Thyroid gland (tissue), 4 donors: Measurements from ENCODE around the gene EMP1. TPM values are rescaled to one million over a fixed set of nuclear protein-coding genes. Genes with fewer than 3 reads are reported as not detected.

Experiments
- DNase-seq, 2 donors: peaks; one replicate each; pipeline ENCODE4 v3.0.0-alpha.2; 2019
- H3K27ac ChIP-seq, 3 donors: fragments of 200-600 bp; sonication (generic); 1 replicate in 2 of 3; 2 replicates in 1 of 3; pipeline ENCODE4 v1.5.1; 2016 to 2019; ENCODE audit warnings: mild to moderate bottlenecking in 1 of 3, moderate library complexity in 1 of 3
- H3K27me3 ChIP-seq: fragments of 200-600 bp; sonication (generic); one replicate; pipeline ENCODE4 v1.5.1; 2019
- H3K36me3 ChIP-seq, 2 donors: fragments of 200-600 bp; sonication (generic); one replicate each; pipeline ENCODE4 v1.5.1; 2016 to 2019
- H3K4me1 ChIP-seq, 2 donors: fragments of 200-600 bp; sonication (generic); one replicate each; pipeline ENCODE4 v1.5.1; 2017 to 2019
- H3K4me3 ChIP-seq, 3 donors: fragments of 200-600 bp; sonication (generic); replicated peaks in 1 of 3; 1 replicate in 2 of 3; 2 replicates in 1 of 3; pipeline ENCODE4 v1.5.1; 2016; ENCODE audit warnings: mild to moderate bottlenecking in 1 of 3
- H3K9me3 ChIP-seq: fragments of 200-600 bp; sonication (generic); one replicate; pipeline ENCODE4 v1.5.1; 2017
- POLR2A ChIP-seq, 2 donors: fragments of 450-650 bp; IDR thresholded peaks; one replicate each; pipeline ENCODE4 v1.6.1; 2017; ENCODE audit warnings: antibody characterized with exemption in 2 of 2, mild to moderate bottlenecking in 2 of 2, moderate library complexity in 1 of 2
- whole genome bisulfite sequencing, 2 donors: methylation state at CpG; one replicate each; pipeline ENCODE4 v1.1.5; 2017; 5-methylcytosine and 5-hydroxymethylcytosine counted together
- intact Hi-C: fragments of 100-400 bp; cut with DNase I; formaldehyde crosslinking; loops from one replicate; pipeline ENCODE4 v1.15.1; 2023
- total RNA-seq, 4 donors: library from RNA; depleted of rRNA; stranded (reverse); fragments of >200 nt; gene quantifications; one replicate each; pipeline ENCODE4 v1.2.3, GENCODE V29; 2016
- TF ChIP-seq, protein P1 (sequence below), 6 experiments: fragments of 200-600 bp in 3 of 6; fragments of 450-650 bp in 3 of 6; sonication (generic) in 3 of 6; IDR thresholded peaks; one replicate each; pipeline ENCODE4 v1.5.1; 2016 to 2019; ENCODE audit warnings: antibody characterized with exemption in 6 of 6, mild to moderate bottlenecking in 2 of 6, inconsistent platforms in 1 of 6, moderate library complexity in 1 of 6

EMP1 gene
- total RNA-seq, 4 donors from 2014 or later: 459 to 634 (median 503) TPM

DNA sequence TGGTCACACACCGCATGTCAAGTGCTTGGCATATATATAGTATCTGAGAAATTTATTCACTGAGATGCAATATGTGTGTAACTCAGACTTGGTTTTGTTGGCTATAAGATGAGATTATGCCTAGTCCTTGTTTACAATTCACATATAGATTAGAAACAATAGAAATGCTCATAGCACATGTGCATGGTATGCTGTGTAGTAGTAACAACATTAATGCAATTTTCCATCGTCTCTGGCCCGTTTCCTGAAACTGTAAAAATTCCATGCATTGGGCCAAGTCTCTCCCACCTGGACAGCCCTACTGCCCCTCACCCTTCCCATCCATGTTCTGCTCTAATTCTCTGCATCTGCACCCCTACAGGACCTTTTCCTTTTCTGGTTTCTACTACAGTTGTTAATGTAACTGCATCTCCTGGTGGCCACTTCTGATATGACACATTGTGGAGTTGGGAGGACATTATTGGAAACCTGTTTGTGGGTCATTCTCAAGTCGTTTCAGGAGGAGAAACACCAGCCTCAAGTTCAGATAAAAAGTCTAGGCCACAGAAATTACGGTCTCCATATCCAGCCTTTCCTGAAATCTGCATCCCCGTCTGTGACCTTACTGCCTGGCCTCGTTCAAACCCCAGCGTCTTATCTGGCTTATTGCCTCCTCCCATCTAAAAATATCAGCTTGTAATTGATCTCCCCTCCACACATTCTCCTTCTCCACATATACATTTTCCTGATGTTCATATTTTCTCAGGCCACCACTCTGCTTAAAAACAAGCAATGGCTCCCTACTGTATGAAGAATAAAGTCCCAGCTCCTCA, 37.5 kb downstream of the EMP1 start:
- intact Hi-C loops: loop anchor here (10.0 kb wide), 1 partner anchor 319 kb away; no protein-coding TSS in a partner anchor
- H3K27me3 ChIP-seq: no peaks in the 10 kb centered on the region
- DNase-seq: peak; percentile 59 to 63
- H3K27ac ChIP-seq: no peak overlapping the region
- H3K9me3 ChIP-seq: no peaks in the 10 kb centered on the region
- H3K4me3 ChIP-seq: no peak overlapping the region
- H3K36me3 ChIP-seq: no peaks in the 10 kb centered on the region
- TF ChIP-seq POLR2A (IDR thresholded peaks at IDR 0.05): no peak
- TF ChIP-seq, protein P1, sequence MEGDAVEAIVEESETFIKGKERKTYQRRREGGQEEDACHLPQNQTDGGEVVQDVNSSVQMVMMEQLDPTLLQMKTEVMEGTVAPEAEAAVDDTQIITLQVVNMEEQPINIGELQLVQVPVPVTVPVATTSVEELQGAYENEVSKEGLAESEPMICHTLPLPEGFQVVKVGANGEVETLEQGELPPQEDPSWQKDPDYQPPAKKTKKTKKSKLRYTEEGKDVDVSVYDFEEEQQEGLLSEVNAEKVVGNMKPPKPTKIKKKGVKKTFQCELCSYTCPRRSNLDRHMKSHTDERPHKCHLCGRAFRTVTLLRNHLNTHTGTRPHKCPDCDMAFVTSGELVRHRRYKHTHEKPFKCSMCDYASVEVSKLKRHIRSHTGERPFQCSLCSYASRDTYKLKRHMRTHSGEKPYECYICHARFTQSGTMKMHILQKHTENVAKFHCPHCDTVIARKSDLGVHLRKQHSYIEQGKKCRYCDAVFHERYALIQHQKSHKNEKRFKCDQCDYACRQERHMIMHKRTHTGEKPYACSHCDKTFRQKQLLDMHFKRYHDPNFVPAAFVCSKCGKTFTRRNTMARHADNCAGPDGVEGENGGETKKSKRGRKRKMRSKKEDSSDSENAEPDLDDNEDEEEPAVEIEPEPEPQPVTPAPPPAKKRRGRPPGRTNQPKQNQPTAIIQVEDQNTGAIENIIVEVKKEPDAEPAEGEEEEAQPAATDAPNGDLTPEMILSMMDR (IDR thresholded peaks at IDR 0.05): peak; percentile 75 to 96 (median 92)
- H3K4me1 ChIP-seq: no peaks in the 10 kb centered on the region
- 65 to 69% methylated on average over 8 of the region's 8 CpGs for WGBS, 2 donors

DNA sequence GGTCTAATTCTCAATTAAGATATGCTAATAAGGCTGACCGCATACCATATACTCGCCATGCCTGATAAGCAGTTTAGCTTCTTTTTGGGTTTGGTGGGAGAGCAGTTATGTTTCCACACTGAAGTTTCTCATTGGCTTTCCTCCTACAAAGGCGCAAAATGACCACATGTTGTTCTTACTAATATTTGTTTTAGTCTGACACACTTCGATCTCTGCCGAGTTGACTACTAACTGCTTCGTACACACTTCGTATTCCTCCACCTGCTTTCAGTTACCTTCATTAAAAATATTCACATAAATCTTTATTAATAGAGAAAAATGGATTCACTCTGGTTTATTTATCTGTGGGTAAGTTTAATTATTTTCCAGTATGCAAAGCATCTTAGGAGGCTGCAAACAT, 41.7 kb downstream of the EMP1 start:
- H3K36me3 ChIP-seq: no peaks in the 10 kb centered on the region
- H3K4me1 ChIP-seq: no peaks in the 10 kb centered on the region
- H3K4me3 ChIP-seq: no peak overlapping the region
- H3K27me3 ChIP-seq: no peaks in the 10 kb centered on the region
- WGBS, 2 donors: 80 to 87% methylated on average over 7 of the region's 7 CpGs
- intact Hi-C loops: loop anchor here (10.0 kb wide), 1 partner anchor 323 kb away; no protein-coding TSS in a partner anchor
- TF ChIP-seq, protein P1 (IDR thresholded peaks at IDR 0.05): no peak
- TF ChIP-seq POLR2A (IDR thresholded peaks at IDR 0.05): no peak
- no peak for DNase-seq
- H3K27ac ChIP-seq: no peak overlapping the region
- no peaks in the 10 kb centered on the region for H3K9me3 ChIP-seq

DNA sequence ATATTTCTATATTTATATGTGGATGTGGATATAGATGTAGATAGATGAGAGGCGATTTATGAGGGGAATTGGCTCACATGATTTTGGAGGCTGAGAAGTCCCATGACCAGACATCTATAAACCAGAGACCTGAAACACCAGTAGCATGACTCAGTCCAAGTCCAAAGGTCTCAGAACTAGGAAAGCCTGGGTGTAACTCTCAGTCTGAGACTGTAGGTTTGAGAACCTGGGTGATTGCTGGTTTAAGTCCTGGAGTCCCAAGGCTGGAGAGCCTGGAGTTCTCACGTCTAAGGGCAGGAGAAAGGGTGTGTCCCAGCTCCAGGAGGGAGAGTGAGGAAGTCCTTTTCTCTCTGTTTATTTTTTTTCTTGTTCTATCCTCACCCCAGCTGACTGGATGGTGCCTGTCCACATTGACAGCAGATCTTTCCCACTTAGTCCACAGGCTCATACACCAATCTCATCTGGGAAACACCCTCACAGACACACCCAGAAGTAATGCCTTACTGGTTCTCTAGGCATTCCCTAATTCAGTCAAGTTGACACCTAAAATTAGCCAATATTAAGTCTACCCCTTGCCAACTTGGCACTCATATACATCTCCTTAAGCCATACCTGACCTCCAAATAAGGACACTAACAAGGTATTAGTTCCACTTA, 45.4 kb downstream of the EMP1 start:
- TF ChIP-seq, protein P1 (IDR thresholded peaks at IDR 0.05): no peak
- no peak for TF ChIP-seq POLR2A (IDR thresholded peaks at IDR 0.05)
- intact Hi-C loops: no loop called here
- Histone ChIP-seq H3K27me3 (no peaks in the 10 kb centered on the region), H3K36me3 (no peaks in the 10 kb centered on the region), H3K4me1 (no peaks in the 10 kb centered on the region), H3K9me3 (no peaks in the 10 kb centered on the region), H3K4me3 (no peak overlapping the region), H3K27ac (no peak overlapping the region)
- WGBS, 2 donors: 93 to 95% methylated on average over 2 of the region's 2 CpGs
- no peak for DNase-seq

- TF ChIP-seq, protein P1 (IDR thresholded peaks at IDR 0.05): no peak
- no peak for TF ChIP-seq POLR2A (IDR thresholded peaks at IDR 0.05)
- Histone ChIP-seq H3K9me3 (no peaks in the 10 kb centered on the region), H3K4me1 (no peaks in the 10 kb centered on the region), H3K36me3 (no peaks in the 10 kb centered on the region), H3K27me3 (no peaks in the 10 kb centered on the region), H3K4me3 (no peak overlapping the region), H3K27ac (no peak overlapping the region)
- no peak for DNase-seq
- 90% methylated on average over 4 of the region's 4 CpGs for WGBS, 2 donors
- intact Hi-C loops: no loop called here
Measured at GRCh38 chr12:13242936-13243335, 46.4 kb downstream of the EMP1 start.
